DOHH2 (cell line): Measurements from ENCODE around the gene CXorf58.

Experiments
- H3F3A ChIP-seq: fragments of 200-600 bp; sonication (generic), shearing (Covaris generic); 2 replicates; pipeline ENCODE4 v1.6.0; 2016; ENCODE audit warnings: antibody characterized with exemption, mild to moderate bottlenecking; ENCODE audit not compliant: control insufficient read depth, insufficient read depth
- H3K27ac ChIP-seq: fragments of 200-600 bp; sonication (generic); 2 replicates; pipeline ENCODE4 v1.5.1; 2014; ENCODE audit warnings: low read depth, mild to moderate bottlenecking, low read length, moderate library complexity
- H3K27me3 ChIP-seq: fragments of 200-600 bp; sonication (generic); 2 replicates; pipeline ENCODE4 v1.6.1; 2014; ENCODE audit warnings: mild to moderate bottlenecking, low read length, mixed read lengths; ENCODE audit not compliant: control insufficient read depth
- H3K36me3 ChIP-seq: fragments of 200-600 bp; sonication (generic); 2 replicates; pipeline ENCODE4 v1.6.1; 2014; ENCODE audit warnings: mild to moderate bottlenecking, low read length, moderate library complexity, mixed read lengths; ENCODE audit not compliant: control insufficient read depth
- H3K4me1 ChIP-seq: fragments of 200-600 bp; sonication (generic); 2 replicates; pipeline ENCODE4 v1.6.1; 2014; ENCODE audit warnings: mild to moderate bottlenecking, low read length, mixed read lengths; ENCODE audit not compliant: control insufficient read depth
- H3K4me2 ChIP-seq: fragments of 200-600 bp; sonication (generic); 2 replicates; pipeline ENCODE4 v1.6.0; 2014; ENCODE audit warnings: mild to moderate bottlenecking, low read length, moderate library complexity
- H3K4me3 ChIP-seq: fragments of 200-600 bp; sonication (generic); 2 replicates; pipeline ENCODE4 v1.5.1; 2014; ENCODE audit warnings: mild to moderate bottlenecking, low read length, mixed read lengths
- H3K79me2 ChIP-seq: fragments of 200-600 bp; sonication (generic); 2 replicates; pipeline ENCODE4 v1.6.1; 2014; ENCODE audit warnings: mild to moderate bottlenecking, low read length, mixed read lengths; ENCODE audit not compliant: control insufficient read depth
- H3K9me2 ChIP-seq: fragments of 200-600 bp; sonication (generic); replicated peaks from 2 replicates; pipeline ENCODE4 v1.6.1; 2014; ENCODE audit warnings: mild to moderate bottlenecking, low read length, mixed read lengths; ENCODE audit not compliant: control insufficient read depth
- H3K9me3 ChIP-seq: fragments of 200-600 bp; sonication (generic); 2 replicates; pipeline ENCODE4 v1.6.1; 2014; ENCODE audit warnings: antibody characterized with exemption, low read length, mixed read lengths; ENCODE audit not compliant: control insufficient read depth, insufficient read depth
- H4K20me1 ChIP-seq: fragments of 200-600 bp; sonication (generic); 2 replicates; pipeline ENCODE4 v1.6.0; 2014; ENCODE audit warnings: low read depth, mild to moderate bottlenecking, antibody characterized with exemption, low read length, moderate library complexity; ENCODE audit not compliant: control insufficient read depth, insufficient read depth
- CTCF ChIP-seq: fragments of 200-600 bp; sonication (generic); IDR thresholded peaks from one replicate; pipeline ENCODE4 v1.5.1; 2014; ENCODE audit warnings: antibody characterized with exemption, mild to moderate bottlenecking, low read depth, low read length; ENCODE audit not compliant: poor library complexity, severe bottlenecking
- EZH2phosphoT487 ChIP-seq: fragments of 200-600 bp; sonication (generic); IDR thresholded peaks from 2 replicates; pipeline ENCODE4 v1.6.1; 2017; ENCODE audit warnings: borderline replicate concordance, mild to moderate bottlenecking, antibody characterized with exemption, low read length, moderate library complexity, mixed read lengths

Gene CXorf58

GRCh38 chrX:23978491-23978890, 70.7 kb downstream of the CXorf58 start:
- H3K36me3 ChIP-seq, result peaks cover 5% of the 10 kb centered on the region; the same call in 1 of the 2 replicates
- no peaks in the 10 kb centered on the region for H4K20me1 ChIP-seq
- no peak overlapping the region for H3K4me3 ChIP-seq
- no peaks in the 10 kb centered on the region for H3K4me1 ChIP-seq
- no peak overlapping the region for H3K4me2 ChIP-seq
- H3K9me3 ChIP-seq, result no peaks in the 10 kb centered on the region
- no peaks in the 10 kb centered on the region for H3F3A ChIP-seq
- no peak overlapping the region for H3K27ac ChIP-seq
- TF ChIP-seq CTCF (no peak), EZH2phosphoT487 (no peak)
- no peaks in the 10 kb centered on the region for H3K9me2 ChIP-seq
- H3K79me2 ChIP-seq, result no peaks in the 10 kb centered on the region
- H3K27me3 ChIP-seq, result no peaks in the 10 kb centered on the region

DNA sequence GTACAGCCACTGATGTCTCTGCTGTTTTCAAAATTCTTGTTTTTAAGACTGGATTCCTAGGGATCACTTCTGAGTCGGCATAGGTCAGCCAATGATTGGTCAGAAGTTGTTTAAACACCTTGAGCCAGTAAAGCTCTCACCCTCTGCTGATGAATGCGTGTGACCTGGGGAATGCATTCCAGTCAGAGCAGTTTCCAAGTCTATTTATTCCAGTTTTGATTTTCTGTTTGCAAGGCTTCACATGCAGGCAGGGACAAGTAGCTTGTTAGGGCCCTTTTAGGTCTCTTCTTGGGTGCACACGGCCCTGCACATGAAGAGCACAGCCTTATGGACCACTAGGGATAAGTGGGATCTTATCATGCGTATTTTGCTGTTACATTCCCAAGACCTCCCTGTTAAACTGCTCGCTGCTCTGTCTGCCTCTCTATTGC, 72.2 kb downstream of the CXorf58 start:
- H3F3A ChIP-seq, result no peaks in the 10 kb centered on the region
- H3K36me3 ChIP-seq, result peaks cover 9% of the 10 kb centered on the region
- H3K27ac ChIP-seq, result no peak overlapping the region
- no peak overlapping the region for H3K4me2 ChIP-seq
- H3K9me3 ChIP-seq, result no peaks in the 10 kb centered on the region
- H3K9me2 ChIP-seq, result no peaks in the 10 kb centered on the region
- TF ChIP-seq EZH2phosphoT487, result no peak
- no peak overlapping the region for H3K4me3 ChIP-seq
- H3K79me2 ChIP-seq, result peaks cover 5% of the 10 kb centered on the region; the same call in 1 of the 2 replicates
- no peaks in the 10 kb centered on the region for H3K4me1 ChIP-seq
- H4K20me1 ChIP-seq, result no peaks in the 10 kb centered on the region
- H3K27me3 ChIP-seq, result no peaks in the 10 kb centered on the region

- Histone ChIP-seq H3K36me3 (peaks cover 18% of the 10 kb centered on the region), H3K4me3 (no peak overlapping the region), H3K9me3 (no peaks in the 10 kb centered on the region), H3K9me2 (no peaks in the 10 kb centered on the region), H3K27me3 (no peaks in the 10 kb centered on the region), H3F3A (no peaks in the 10 kb centered on the region), H4K20me1 (no peaks in the 10 kb centered on the region), H3K4me1 (no peaks in the 10 kb centered on the region), H3K79me2 (peaks cover 13% of the 10 kb centered on the region), H3K27ac (no peak overlapping the region), H3K4me2 (no peak overlapping the region)
- TF ChIP-seq EZH2phosphoT487, result no peak
- TF ChIP-seq CTCF, result no peak
Observed at GRCh38 chrX:23981222-23981621, 73.4 kb downstream of the CXorf58 start.

GRCh38 chrX:23981711-23982110, 73.9 kb downstream of the CXorf58 start:
- Histone ChIP-seq H3K27ac (no peak overlapping the region), H3K79me2 (peaks cover 17% of the 10 kb centered on the region), H3K36me3 (peaks cover 23% of the 10 kb centered on the region), H3F3A (no peaks in the 10 kb centered on the region), H3K9me3 (no peaks in the 10 kb centered on the region), H3K9me2 (no peaks in the 10 kb centered on the region), H3K4me3 (no peak overlapping the region), H3K4me2 (no peak overlapping the region), H3K27me3 (no peaks in the 10 kb centered on the region), H3K4me1 (no peaks in the 10 kb centered on the region), H4K20me1 (no peaks in the 10 kb centered on the region)
- TF ChIP-seq EZH2phosphoT487, result no peak
- no peak for TF ChIP-seq CTCF
